Measurements from ENCODE around the gene TMPRSS7. TPM values are rescaled to one million over a fixed set of nuclear protein-coding genes. Genes with fewer than 3 reads are reported as not detected.

The TMPRSS7 gene
- polyA plus RNA-seq, 1 donor (not counting 4 experiments of a cell fraction or from before 2014, with no cell fraction given): 0.18 TPM

DNA sequence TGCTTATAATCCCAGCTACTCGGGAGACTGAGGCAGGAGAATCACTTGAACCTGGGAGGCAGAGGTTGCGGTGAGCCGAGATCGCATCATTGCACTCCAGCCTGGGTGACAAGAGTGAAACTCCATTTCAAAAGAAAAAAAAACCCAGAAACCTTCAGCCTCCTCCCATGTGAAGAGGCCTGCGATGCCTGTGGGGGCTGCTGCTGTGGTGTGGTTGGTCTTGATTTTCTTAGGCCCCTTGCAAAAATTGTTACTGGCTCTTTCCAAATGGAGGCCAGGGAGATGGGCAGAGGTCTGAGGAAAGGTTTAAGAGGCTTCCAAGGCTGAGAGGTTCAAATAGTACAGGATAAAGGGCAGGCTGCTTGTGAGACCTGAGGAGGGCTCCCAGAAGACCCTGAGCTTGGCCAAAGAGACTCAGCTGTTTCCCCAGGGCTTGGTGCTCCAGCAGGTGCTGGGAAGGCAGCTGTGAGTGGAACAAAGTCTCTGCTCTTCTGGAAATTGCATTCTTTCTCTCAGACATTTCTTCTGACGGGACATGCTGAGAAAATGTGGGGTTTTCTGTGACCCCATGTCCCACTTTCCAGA lies 80.1 kb downstream of the TMPRSS7 start:
- Histone ChIP-seq H3K9me3 (ENCODE audit: control insufficient read depth, low read depth, low read length) (no peaks in the 10 kb centered on the region), H3K9me1 (ENCODE audit: control insufficient read depth, extremely low read depth, insufficient read depth, low read length) (no peaks in the 10 kb centered on the region), H3K36me3 (ENCODE audit: control insufficient read depth in 2 of 2, extremely low read depth in 1 of 2, insufficient read depth in 2 of 2, low read length in 2 of 2) (peaks cover 30 to 32% of the 10 kb centered on the region in 2 experiments), H3K79me2 (ENCODE audit: control insufficient read depth, insufficient read depth, low read length) (no peaks in the 10 kb centered on the region), H2AFZ (ENCODE audit: control insufficient read depth, low read length) (no peak overlapping the region), H3K4me2 (ENCODE audit: control insufficient read depth, extremely low read depth, insufficient read depth, low read depth, low read length) (no peak overlapping the region), H3K9ac (ENCODE audit: control insufficient read depth, extremely low read depth, insufficient read depth, low read length) (no peak overlapping the region), H3K4me3 (ENCODE audit: control insufficient read depth in 2 of 3, extremely low read depth in 1 of 3, insufficient read depth in 2 of 3, low read depth in 1 of 3, low read length in 3 of 3) (no peak overlapping the region), H4K20me1 (ENCODE audit: control insufficient read depth, extremely low read depth, insufficient read depth, low read length) (no peaks in the 10 kb centered on the region), H3K4me1 (ENCODE audit: control insufficient read depth, extremely low read depth, insufficient read depth, low read length) (no peaks in the 10 kb centered on the region), H3K27me3 (ENCODE audit: control insufficient read depth, extremely low read depth, insufficient read depth, low read length) (no peaks in the 10 kb centered on the region), H3K27ac (ENCODE audit: control insufficient read depth, insufficient read depth, low read length) (no peak overlapping the region)
- FAIRE-seq: no peak
- dilution Hi-C loops (cut with MboI; ENCODE audit: extremely low pct_ligation_motif_present, low sequenced_read_pairs): no loop called here
- TF ChIP-seq, protein P1, sequence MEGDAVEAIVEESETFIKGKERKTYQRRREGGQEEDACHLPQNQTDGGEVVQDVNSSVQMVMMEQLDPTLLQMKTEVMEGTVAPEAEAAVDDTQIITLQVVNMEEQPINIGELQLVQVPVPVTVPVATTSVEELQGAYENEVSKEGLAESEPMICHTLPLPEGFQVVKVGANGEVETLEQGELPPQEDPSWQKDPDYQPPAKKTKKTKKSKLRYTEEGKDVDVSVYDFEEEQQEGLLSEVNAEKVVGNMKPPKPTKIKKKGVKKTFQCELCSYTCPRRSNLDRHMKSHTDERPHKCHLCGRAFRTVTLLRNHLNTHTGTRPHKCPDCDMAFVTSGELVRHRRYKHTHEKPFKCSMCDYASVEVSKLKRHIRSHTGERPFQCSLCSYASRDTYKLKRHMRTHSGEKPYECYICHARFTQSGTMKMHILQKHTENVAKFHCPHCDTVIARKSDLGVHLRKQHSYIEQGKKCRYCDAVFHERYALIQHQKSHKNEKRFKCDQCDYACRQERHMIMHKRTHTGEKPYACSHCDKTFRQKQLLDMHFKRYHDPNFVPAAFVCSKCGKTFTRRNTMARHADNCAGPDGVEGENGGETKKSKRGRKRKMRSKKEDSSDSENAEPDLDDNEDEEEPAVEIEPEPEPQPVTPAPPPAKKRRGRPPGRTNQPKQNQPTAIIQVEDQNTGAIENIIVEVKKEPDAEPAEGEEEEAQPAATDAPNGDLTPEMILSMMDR (optimal IDR thresholded peaks at IDR 0.05 in 1 of 3, IDR thresholded peaks at IDR 0.05 in 1 of 3, conservative IDR thresholded peaks at IDR 0.05 in 1 of 3; ENCODE audit: extremely low read depth in 1 of 3, insufficient read depth in 2 of 3, low read length in 3 of 3): no peak
- no peak for TF ChIP-seq EZH2 (IDR thresholded peaks at IDR 0.05; ENCODE audit: low read length)
- no peak for DNase-seq (ENCODE audit: low read depth, low spot score)

DNA sequence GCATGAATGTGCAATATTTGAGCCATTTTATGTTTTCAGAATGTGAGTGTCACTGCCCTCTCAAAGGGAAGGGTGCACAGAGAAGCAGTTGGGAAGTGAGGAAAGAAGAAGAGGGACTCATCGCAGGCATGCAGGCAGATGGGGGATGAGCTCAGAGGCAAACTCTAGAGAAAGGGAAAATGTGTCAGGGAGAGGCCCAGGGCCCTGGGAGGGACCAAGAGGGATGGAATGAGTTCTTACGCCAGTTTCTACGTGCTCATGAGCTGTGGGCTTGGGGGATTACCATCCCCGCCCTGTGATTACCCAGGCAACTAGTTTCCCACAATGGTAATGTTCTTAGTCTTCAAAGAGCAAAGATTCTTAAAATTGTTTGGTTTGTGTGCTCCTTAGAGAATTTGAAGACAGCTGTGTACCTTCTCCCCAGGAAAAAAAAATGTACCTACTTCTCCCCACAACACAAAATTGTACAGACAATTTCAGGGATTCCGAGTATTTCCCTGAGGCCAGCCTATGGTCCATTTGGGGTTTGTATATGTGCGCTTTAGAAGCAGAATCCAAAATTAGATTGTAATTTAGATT lies 80.7 kb downstream of the TMPRSS7 start:
- no peak overlapping the region for H3K4me2 ChIP-seq (ENCODE audit: control insufficient read depth, extremely low read depth, insufficient read depth, low read depth, low read length)
- H3K9ac ChIP-seq (ENCODE audit: control insufficient read depth, extremely low read depth, insufficient read depth, low read length): no peak overlapping the region
- TF ChIP-seq EZH2 (IDR thresholded peaks at IDR 0.05; ENCODE audit: low read length): no peak
- TF ChIP-seq, protein P1 (optimal IDR thresholded peaks at IDR 0.05 in 1 of 3, IDR thresholded peaks at IDR 0.05 in 1 of 3, conservative IDR thresholded peaks at IDR 0.05 in 1 of 3; ENCODE audit: extremely low read depth in 1 of 3, insufficient read depth in 2 of 3, low read length in 3 of 3): no peak
- dilution Hi-C loops (cut with MboI; ENCODE audit: extremely low pct_ligation_motif_present, low sequenced_read_pairs): no loop called here
- H4K20me1 ChIP-seq (ENCODE audit: control insufficient read depth, extremely low read depth, insufficient read depth, low read length): no peaks in the 10 kb centered on the region
- FAIRE-seq: no peak
- no peaks in the 10 kb centered on the region for H3K9me1 ChIP-seq (ENCODE audit: control insufficient read depth, extremely low read depth, insufficient read depth, low read length)
- no peaks in the 10 kb centered on the region for H3K4me1 ChIP-seq (ENCODE audit: control insufficient read depth, extremely low read depth, insufficient read depth, low read length)
- peaks cover 34 to 35% of the 10 kb centered on the region in 2 experiments for H3K36me3 ChIP-seq (ENCODE audit: control insufficient read depth in 2 of 2, extremely low read depth in 1 of 2, insufficient read depth in 2 of 2, low read length in 2 of 2)
- no peak for DNase-seq (ENCODE audit: low read depth, low spot score)
- no peaks in the 10 kb centered on the region for H3K79me2 ChIP-seq (ENCODE audit: control insufficient read depth, insufficient read depth, low read length)
- no peaks in the 10 kb centered on the region for H3K9me3 ChIP-seq (ENCODE audit: control insufficient read depth, low read depth, low read length)
- no peak overlapping the region for H3K27ac ChIP-seq (ENCODE audit: control insufficient read depth, insufficient read depth, low read length)
- no peaks in the 10 kb centered on the region for H3K27me3 ChIP-seq (ENCODE audit: control insufficient read depth, extremely low read depth, insufficient read depth, low read length)
- no peak overlapping the region for H3K4me3 ChIP-seq (ENCODE audit: control insufficient read depth in 2 of 3, extremely low read depth in 1 of 3, insufficient read depth in 2 of 3, low read depth in 1 of 3, low read length in 3 of 3)
- no peak overlapping the region for H2AFZ ChIP-seq (ENCODE audit: control insufficient read depth, low read length)
